GM23338 (cell line): ENCODE results near the gene LPP. TPM values are rescaled to one million over a fixed set of nuclear protein-coding genes. Genes with fewer than 3 reads are reported as not detected.

Experiments used
- ATAC-seq: fragments of 200-7000 bp; cut with Tn5 transposase; 3 replicates; pipeline ENCODE4 v1.9.1; 2020
- DNase-seq: peaks from one replicate; pipeline ENCODE4 v3.0.0-alpha.2; 2015; ENCODE audit warnings: low spot score
- H2AFZ ChIP-seq: fragments of 200-600 bp; sonication (generic); 2 replicates; pipeline ENCODE4 v1.8.0; 2016; ENCODE audit warnings: antibody characterized with exemption, mild to moderate bottlenecking, moderate library complexity
- H3F3A ChIP-seq: fragments of 200-600 bp; sonication (generic); replicated peaks from 2 replicates; pipeline ENCODE4 v1.8.0; 2017; ENCODE audit warnings: antibody characterized with exemption, mixed run types, low read depth
- H3K27ac ChIP-seq: fragments of 200-600 bp; sonication (generic); 2 replicates; pipeline ENCODE4 v1.6.1; 2016; ENCODE audit warnings: low read depth
- H3K27me3 ChIP-seq: fragments of 200-600 bp; sonication (generic); 2 replicates; pipeline ENCODE4 v1.8.0; 2016; ENCODE audit warnings: mild to moderate bottlenecking, mixed run types, moderate library complexity; ENCODE audit not compliant: insufficient read depth
- H3K36me3 ChIP-seq: fragments of 200-600 bp; sonication (generic); 2 replicates; pipeline ENCODE4 v1.8.0; 2016; ENCODE audit warnings: mild to moderate bottlenecking; ENCODE audit not compliant: insufficient read depth
- H3K4me1 ChIP-seq: fragments of 200-600 bp; sonication (generic); 2 replicates; pipeline ENCODE4 v1.8.0; 2016; ENCODE audit warnings: mild to moderate bottlenecking, moderate library complexity; ENCODE audit not compliant: insufficient read depth
- H3K4me2 ChIP-seq: fragments of 200-600 bp; sonication (generic); 2 replicates; pipeline ENCODE4 v1.7.1; 2017; ENCODE audit warnings: mixed run types
- H3K4me3 ChIP-seq: fragments of 200-600 bp; sonication (generic); 2 replicates; pipeline ENCODE4 v1.6.1; 2016; ENCODE audit warnings: mixed run types
- H3K79me2 ChIP-seq: fragments of 200-600 bp; sonication (generic); replicated peaks from 2 replicates; pipeline ENCODE4 v1.8.0; 2017; ENCODE audit warnings: mild to moderate bottlenecking; ENCODE audit not compliant: insufficient read depth
- H3K9me2 ChIP-seq: fragments of 200-600 bp; sonication (generic); 2 replicates; pipeline ENCODE4 v1.8.0; 2017; ENCODE audit not compliant: insufficient read depth
- H4K20me1 ChIP-seq: fragments of 200-600 bp; sonication (generic); replicated peaks from 2 replicates; pipeline ENCODE4 v1.8.0; 2017; ENCODE audit warnings: mild to moderate bottlenecking; ENCODE audit not compliant: insufficient read depth
- H3K27ac Mint-ChIP-seq: 2 replicates; pipeline ENCODE4 v1.8.0; 2020; ENCODE audit warnings: inconsistent platforms, mild to moderate bottlenecking, moderate library complexity, mixed read lengths
- H3K27me3 Mint-ChIP-seq: 3 replicates; pipeline ENCODE4 v1.8.0; 2022; ENCODE audit warnings: low read depth, mild to moderate bottlenecking, moderate library complexity, mixed read lengths, inconsistent platforms; ENCODE audit not compliant: insufficient read depth, poor library complexity
- H3K36me3 Mint-ChIP-seq: 3 replicates; pipeline ENCODE4 v1.8.0; 2021; ENCODE audit warnings: low read depth, mild to moderate bottlenecking, inconsistent platforms, moderate library complexity, mixed read lengths
- H3K4me1 Mint-ChIP-seq: 3 replicates; pipeline ENCODE4 v1.8.0; 2020; ENCODE audit warnings: mild to moderate bottlenecking, inconsistent platforms, mixed read lengths
- H3K4me3 Mint-ChIP-seq: 3 replicates; pipeline ENCODE4 v1.8.0; 2021; ENCODE audit warnings: moderate library complexity, mild to moderate bottlenecking, inconsistent platforms, mixed read lengths
- H3K9me3 Mint-ChIP-seq: 3 replicates; pipeline ENCODE4 v1.8.0; 2020; ENCODE audit warnings: moderate library complexity, mild to moderate bottlenecking, inconsistent platforms, mixed read lengths
- CREB1 ChIP-seq: fragments of 250-450 bp; sonication (Bioruptor Pico); IDR thresholded peaks from 2 replicates; pipeline ENCODE4 v1.5.0; 2020; ENCODE audit warnings: low read depth, mild to moderate bottlenecking, moderate library complexity
- CTCF ChIP-seq, 2 experiments: fragments of 200-600 bp in 1 of 2; sonication (generic) in 1 of 2; conservative IDR thresholded peaks; 2 replicates each; pipeline versions ENCODE4 v1.5.1 to v1.6.1; 2016 to 2017; ENCODE audit warnings: antibody characterized with exemption in 2 of 2, low read depth in 2 of 2, mild to moderate bottlenecking in 2 of 2, moderate library complexity in 1 of 2
- POLR2AphosphoS5 ChIP-seq: IDR thresholded peaks from 2 replicates; pipeline ENCODE4 v1.6.1; 2016; ENCODE audit warnings: antibody characterized with exemption, low read depth
- ZNF462 ChIP-seq: fragments of 250-450 bp; sonication (Bioruptor Pico); IDR thresholded peaks from 2 replicates; pipeline ENCODE4 v1.5.0; 2020; ENCODE audit warnings: mild to moderate bottlenecking, moderate library complexity
- polyA plus RNA-seq: library from polyadenylated mRNA; unstranded; fragments of >200 nt; fragmentation: Nextera tagmentation; extraction: Ambion mirVana; gene quantifications from 2 replicates; pipeline ENCODE4 v1.2.1, GENCODE V29; 2016
- total RNA-seq: library from RNA; depleted of rRNA; stranded (reverse); fragments of >200 nt; shearing (Covaris generic); gene quantifications from 2 replicates; pipeline ENCODE4 v1.2.3, GENCODE V29; 2014

The LPP gene
- total and polyA plus RNA-seq, 2 experiments from 2014 or later, result 23.0 to 35.2 TPM

GRCh38 chr3:188242436-188243123 is 88.6 kb downstream of the LPP start:
- no peak overlapping the region for H2AFZ ChIP-seq
- peaks cover 7% of the 10 kb centered on the region; the same call in 1 of the 2 replicates for H3K79me2 ChIP-seq
- H3K27ac ChIP-seq, result no peak overlapping the region
- no peak overlapping the region for H3K4me3 ChIP-seq
- peaks cover 6% of the 10 kb centered on the region; the same call in 2 of the 3 replicates for H3K4me1 Mint-ChIP-seq
- H3K9me2 ChIP-seq, result no peaks in the 10 kb centered on the region
- no peak for TF ChIP-seq ZNF462 (CRISPR knock-in tag)
- no peak for TF ChIP-seq POLR2AphosphoS5
- TF ChIP-seq CTCF (conservative IDR thresholded peaks at IDR 0.05; ENCODE audit: low read depth in 2 of 2), result no peak
- TF ChIP-seq CREB1 (CRISPR knock-in tag), result no peak
- H3K27me3 Mint-ChIP-seq, result peaks cover 2% of the 10 kb centered on the region
- no peaks in the 10 kb centered on the region for H3K4me1 ChIP-seq
- H3K27me3 ChIP-seq, result no peaks in the 10 kb centered on the region
- no peaks in the 10 kb centered on the region; the same call in 2 of the 3 replicates for H3K9me3 Mint-ChIP-seq
- no peaks in the 10 kb centered on the region for H3F3A ChIP-seq
- H3K36me3 ChIP-seq, result no peaks in the 10 kb centered on the region
- no peaks in the 10 kb centered on the region for H3K36me3 Mint-ChIP-seq
- DNase-seq (no peak), ATAC-seq (no peak)
- no peak overlapping the region for H3K4me2 ChIP-seq
- H4K20me1 ChIP-seq, result no peaks in the 10 kb centered on the region
- no peak overlapping the region for H3K4me3 Mint-ChIP-seq
- H3K27ac Mint-ChIP-seq, result no peak overlapping the region
